Medulla oblongata (tissue), 1 donor: ENCODE data around the gene PACRG.

ENCODE experiments used
- DNase-seq: peaks from one replicate; pipeline ENCODE4 v3.0.0-alpha.2; 2015; ENCODE audit errors: extremely low spot score

PACRG gene

GRCh38 chr6:163199371-163199770 is 471.6 kb downstream of the PACRG start:
- DNase-seq: no peak

- DNase-seq: no peak
Measured at GRCh38 chr6:163200289-163200688, 472.5 kb downstream of the PACRG start.

GRCh38 chr6:163200694-163201093 is 472.9 kb downstream of the PACRG start:
- DNase-seq: no peak

- DNase-seq: no peak
Measured at GRCh38 chr6:163201855-163202254, 474.1 kb downstream of the PACRG start.

- no peak for DNase-seq
Measured at GRCh38 chr6:163206196-163206595, 478.4 kb downstream of the PACRG start.

GRCh38 chr6:163207431-163208383 is 479.9 kb downstream of the PACRG start:
- no peak for DNase-seq

GRCh38 chr6:163209005-163209404 is 481.2 kb downstream of the PACRG start:
- no peak for DNase-seq

GRCh38 chr6:163212123-163212522 is 484.3 kb downstream of the PACRG start:
- DNase-seq: no peak

GRCh38 chr6:163214259-163214658 is 486.5 kb downstream of the PACRG start:
- DNase-seq: no peak

- DNase-seq: no peak
Measured at GRCh38 chr6:163218361-163218894, 490.7 kb downstream of the PACRG start.

GRCh38 chr6:163226181-163226835 is 498.5 kb downstream of the PACRG start:
- no peak for DNase-seq

- DNase-seq: no peak
Measured at GRCh38 chr6:163226836-163227485, 499.2 kb downstream of the PACRG start.

GRCh38 chr6:163228041-163228440 is 500.3 kb downstream of the PACRG start:
- DNase-seq: no peak

GRCh38 chr6:163229050-163229449 is 501.3 kb downstream of the PACRG start:
- no peak for DNase-seq

GRCh38 chr6:163230901-163231300 is 503.1 kb downstream of the PACRG start:
- DNase-seq: no peak

GRCh38 chr6:163231356-163232014 is 503.7 kb downstream of the PACRG start:
- DNase-seq: no peak

GRCh38 chr6:163232015-163232523 is 504.3 kb downstream of the PACRG start:
- DNase-seq: no peak

GRCh38 chr6:163232649-163233048 is 504.9 kb downstream of the PACRG start:
- DNase-seq: no peak

- DNase-seq: no peak
Measured at GRCh38 chr6:163237110-163237509, 509.3 kb downstream of the PACRG start.

GRCh38 chr6:163239572-163240340 is 512.0 kb downstream of the PACRG start:
- no peak for DNase-seq

- DNase-seq: no peak
Measured at GRCh38 chr6:163240556-163240955, 512.8 kb downstream of the PACRG start.
